Stomach (tissue), 9 donors: ENCODE data around the gene TULP3. TPM values are rescaled to one million over a fixed set of nuclear protein-coding genes. Genes with fewer than 3 reads are reported as not detected.

Experiments used
- DNase-seq, 2 donors: peaks; one replicate each; pipeline versions ENCODE4 v3.0.0 to v3.0.0-alpha.2; 2013 to 2019
- H3K27ac ChIP-seq, 5 donors: fragments of 200-600 bp in 4 of 5; sonication (generic) in 4 of 5; one replicate each; pipeline ENCODE4 v1.5.1; 2013 to 2019; ENCODE audit warnings: mild to moderate bottlenecking in 1 of 5, moderate library complexity in 1 of 5
- H3K27me3 ChIP-seq, 3 donors: fragments of 200-600 bp; sonication (generic); one replicate each; pipeline ENCODE4 v1.5.1; 2017 to 2019; ENCODE audit warnings: mixed run types in 1 of 3
- H3K36me3 ChIP-seq, 4 donors: fragments of 200-600 bp; sonication (generic); 1 replicate in 3 of 4; 2 replicates in 1 of 4; pipeline ENCODE4 v1.5.1; 2016 to 2019
- H3K4me1 ChIP-seq, 4 donors: fragments of 200-600 bp; sonication (generic); one replicate each; pipeline ENCODE4 v1.5.1; 2016 to 2019
- H3K4me3 ChIP-seq, 4 donors: fragments of 200-600 bp; sonication (generic) in 3 of 4; one replicate each; pipeline ENCODE4 v1.5.1; 2016 to 2019; ENCODE audit warnings: mild to moderate bottlenecking in 1 of 4
- H3K9me3 ChIP-seq, 4 donors: fragments of 200-600 bp; sonication (generic); one replicate each; pipeline ENCODE4 v1.5.1; 2016 to 2019
- CTCF ChIP-seq, 7 experiments: fragments of 450-650 bp in 4 of 7; fragments of 200-600 bp in 3 of 7; sonication (generic) in 3 of 7; IDR thresholded peaks; one replicate each; pipeline ENCODE4 v1.5.1; 2016 to 2019; ENCODE audit warnings: antibody characterized with exemption in 7 of 7, control low read depth in 2 of 7, mild to moderate bottlenecking in 1 of 7
- EP300 ChIP-seq: sonication (generic); formaldehyde crosslinking; IDR thresholded peaks from one replicate; pipeline ENCODE4 v1.6.1; 2017; ENCODE audit warnings: antibody characterized with exemption
- POLR2A ChIP-seq, 4 donors: fragments of 450-650 bp; IDR thresholded peaks; one replicate each; pipeline ENCODE4 v1.6.1; 2016; ENCODE audit warnings: antibody characterized with exemption in 4 of 4, control low read depth in 2 of 4, mild to moderate bottlenecking in 1 of 4, moderate library complexity in 1 of 4
- POLR2AphosphoS5 ChIP-seq, 3 donors: sonication (generic); formaldehyde crosslinking; IDR thresholded peaks; one replicate each; pipeline ENCODE4 v1.6.1; 2016; ENCODE audit warnings: antibody characterized with exemption in 3 of 3
- WGBS, 5 donors: extraction: QIAGEN DNeasy Blood & Tissue Kit in 3 of 5; methylation state at CpG; one replicate each; pipeline versions ENCODE4 v1.1.5 to v1.1.7; 2013 to 2018; 5-methylcytosine and 5-hydroxymethylcytosine counted together
- intact Hi-C: fragments of 100-400 bp; cut with DNase I; formaldehyde crosslinking; loops from one replicate; pipeline ENCODE4 v1.15.1; 2023; ENCODE audit warnings: low total_unique reads
- polyA plus RNA-seq, 3 donors: library from polyadenylated mRNA; stranded (reverse); fragments of 200-250 nt; gene quantifications; one replicate each; pipeline ENCODE4 v1.2.3, GENCODE V29; 2013
- total RNA-seq, 5 donors: library from RNA; depleted of rRNA; stranded (reverse); fragments of >200 nt; gene quantifications; one replicate each; pipeline versions ENCODE4 v1.1.0 to v1.2.3, GENCODE V29; 2014 to 2016
- donor health status: healthy with polysubstance abuse.
- donor health status: Bipolar disorder and iron deficiency.
- donor health status: healthy.

Gene TULP3
- total and polyA plus RNA-seq, 8 donors = 9.2 to 73.5 (median 20.1) TPM

- Histone ChIP-seq H3K27ac (no peak overlapping the region), H3K4me3 (no peak overlapping the region), H3K9me3 (no peaks in the 10 kb centered on the region), H3K4me1 (no peaks in the 10 kb centered on the region), H3K36me3 (peaks cover 52 to 99% (median 97%) of the 10 kb centered on the region in 4 donors), H3K27me3 (no peaks in the 10 kb centered on the region)
- intact Hi-C loops = no loop called here
- no peak for TF ChIP-seq EP300
- no peak for TF ChIP-seq POLR2A (IDR thresholded peaks at IDR 0.05)
- TF ChIP-seq POLR2AphosphoS5 (IDR thresholded peaks at IDR 0.05) = no peak
- no peak for TF ChIP-seq CTCF (IDR thresholded peaks at IDR 0.05)
- no peak for DNase-seq
- WGBS, 5 donors = 60 to 76% (median 71%) methylated on average over 8 of the region's 8 CpGs
These were observed 40.2 kb downstream of the TULP3 start for GRCh38 chr12:2930865-2931264.

GRCh38 chr12:2933586-2933985, 42.9 kb downstream of the TULP3 start:
- Histone ChIP-seq H3K9me3 (no peaks in the 10 kb centered on the region), H3K4me1 (no peaks in the 10 kb centered on the region), H3K4me3 (no peak overlapping the region), H3K27ac (no peak overlapping the region), H3K36me3 (peaks cover 52 to 97% (median 94%) of the 10 kb centered on the region in 4 donors), H3K27me3 (no peaks in the 10 kb centered on the region)
- intact Hi-C loops = no loop called here
- DNase-seq = no peak
- TF ChIP-seq EP300 (no peak), POLR2A (IDR thresholded peaks at IDR 0.05) (no peak), CTCF (IDR thresholded peaks at IDR 0.05) (no peak), POLR2AphosphoS5 (IDR thresholded peaks at IDR 0.05) (no peak)
- 90 to 97% (median 96%) methylated on average over 6 of the region's 6 CpGs for WGBS, 5 donors

GRCh38 chr12:2934371-2934770, 43.7 kb downstream of the TULP3 start:
- WGBS, 5 donors = 88 to 93% (median 90%) methylated on average over 6 of the region's 6 CpGs

GRCh38 chr12:2936301-2936700, 45.6 kb downstream of the TULP3 start:
- intact Hi-C loops = no loop called here
- TF ChIP-seq CTCF (IDR thresholded peaks at IDR 0.05) (no peak), POLR2A (IDR thresholded peaks at IDR 0.05) (no peak), POLR2AphosphoS5 (IDR thresholded peaks at IDR 0.05) (no peak)
- WGBS, 5 donors = 87 to 97% (median 94%) methylated on average over 11 of the region's 11 CpGs
- no peaks in the 10 kb centered on the region for H3K27me3 ChIP-seq
- H3K27ac ChIP-seq = no peak overlapping the region
- peaks cover 59 to 98% (median 94%) of the 10 kb centered on the region in 4 donors for H3K36me3 ChIP-seq
- no peaks in the 10 kb centered on the region for H3K4me1 ChIP-seq
- H3K9me3 ChIP-seq = no peaks in the 10 kb centered on the region
- H3K4me3 ChIP-seq = no peak overlapping the region
- no peak for DNase-seq

More at GRCh38 chr12:2934371-2934770, 43.7 kb downstream of the TULP3 start:
- Histone ChIP-seq H3K27me3 (no peaks in the 10 kb centered on the region), H3K4me3 (no peak overlapping the region), H3K27ac (no peak overlapping the region), H3K4me1 (no peaks in the 10 kb centered on the region), H3K9me3 (no peaks in the 10 kb centered on the region), H3K36me3 (peaks cover 56 to 98% (median 94%) of the 10 kb centered on the region in 4 donors)
- no peak for TF ChIP-seq EP300
- TF ChIP-seq CTCF (IDR thresholded peaks at IDR 0.05) = no peak
- no peak for TF ChIP-seq POLR2A (IDR thresholded peaks at IDR 0.05)
- TF ChIP-seq POLR2AphosphoS5 (IDR thresholded peaks at IDR 0.05) = no peak
- intact Hi-C loops = no loop called here
- DNase-seq = no peak
